NCI-H774 (cell line): Measurements from ENCODE around the gene FARSB.

Source experiments
- DNase-seq: peaks from one replicate; lab custom pipeline; 2025; lab: John Stamatoyannopoulos, UW

FARSB gene

GRCh38 chr2:222548992-222549391, 106.9 kb downstream of the FARSB start:
- DNase-seq: no peak

- DNase-seq: no peak
Observed at GRCh38 chr2:222547083-222547482, 108.8 kb downstream of the FARSB start.

- DNase-seq: no peak
Observed at GRCh38 chr2:222545823-222546795, 109.8 kb downstream of the FARSB start.

GRCh38 chr2:222544661-222545060, 111.2 kb downstream of the FARSB start:
- no peak for DNase-seq

- no peak for DNase-seq
Observed at GRCh38 chr2:222538535-222538934, 117.4 kb downstream of the FARSB start.

- DNase-seq: no peak
Observed at GRCh38 chr2:222535477-222535876, 120.4 kb downstream of the FARSB start.

- DNase-seq: no peak
Observed at GRCh38 chr2:222532315-222532714, 123.6 kb downstream of the FARSB start.

GRCh38 chr2:222526480-222527277, 129.2 kb downstream of the FARSB start:
- DNase-seq: no peak

GRCh38 chr2:222525811-222526210, 130.1 kb downstream of the FARSB start:
- no peak for DNase-seq

GRCh38 chr2:222523783-222524544, 131.9 kb downstream of the FARSB start:
- DNase-seq: no peak

GRCh38 chr2:222522082-222522481, 133.8 kb downstream of the FARSB start:
- DNase-seq: no peak

- no peak for DNase-seq
Observed at GRCh38 chr2:222521099-222521498, 134.8 kb downstream of the FARSB start.
